Mesodermal cell (in vitro differentiated cells): ENCODE results near the gene KCNJ6.
"Not testable (repeated sequence)": the region's sequence is repeated elsewhere in the genome, so short reads cannot be mapped to it uniquely, and the experiment has no call there.

ENCODE experiments used
- H3K27ac ChIP-seq: 2 replicates; pipeline ENCODE4 v1.7.0; 2013; ENCODE audit warnings: mild to moderate bottlenecking, low read depth, low read length, moderate library complexity; ENCODE audit not compliant: severe bottlenecking
- H3K36me3 ChIP-seq: 2 replicates; pipeline ENCODE4 v1.7.1; 2013; ENCODE audit warnings: mild to moderate bottlenecking, low read length, moderate library complexity; ENCODE audit not compliant: control insufficient read depth, insufficient read depth
- H3K4me1 ChIP-seq: one replicate; pipeline ENCODE4 v1.7.1; 2013; ENCODE audit warnings: mild to moderate bottlenecking, low read length; ENCODE audit not compliant: insufficient read depth, control insufficient read depth, poor library complexity, severe bottlenecking
- H3K4me3 ChIP-seq: 2 replicates; pipeline ENCODE4 v1.7.0; 2013; ENCODE audit warnings: low read length, control low read depth, mild to moderate bottlenecking; ENCODE audit not compliant: insufficient read depth, poor library complexity, severe bottlenecking; ENCODE audit errors: extremely low read depth
- H3K9me3 ChIP-seq: 2 replicates; pipeline ENCODE4 v1.7.1; 2013; ENCODE audit warnings: mild to moderate bottlenecking, low read length, moderate library complexity; ENCODE audit not compliant: control insufficient read depth
- WGBS, 2 experiments: methylation state at CpG; one replicate each; pipeline ENCODE4 v1.1.5; 2013; ENCODE audit warnings: missing lambda C conversion rate in 2 of 2; ENCODE audit not compliant: insufficient coverage in 2 of 2; 5-methylcytosine and 5-hydroxymethylcytosine counted together

Gene KCNJ6

GRCh38 chr21:37645848-37646247 is 270.4 kb downstream of the KCNJ6 start:
- H3K4me3 ChIP-seq: no peak overlapping the region
- no peaks in the 10 kb centered on the region for H3K36me3 ChIP-seq
- H3K4me1 ChIP-seq: no peaks in the 10 kb centered on the region
- H3K27ac ChIP-seq: no peak overlapping the region
- no peaks in the 10 kb centered on the region for H3K9me3 ChIP-seq
- 100% methylated on average over 1 to 4 of the region's 6 CpGs for WGBS, 2 experiments

- Histone ChIP-seq H3K27ac (no peak overlapping the region), H3K4me1 (no peaks in the 10 kb centered on the region), H3K9me3 (no peaks in the 10 kb centered on the region), H3K36me3 (no peaks in the 10 kb centered on the region), H3K4me3 (no peak overlapping the region)
- 78 to 81% methylated on average over 3 to 4 of the region's 8 CpGs for WGBS, 2 experiments
These were observed 271.6 kb downstream of the KCNJ6 start for GRCh38 chr21:37644636-37645035.

- not testable (repeated sequence) for H3K9me3 ChIP-seq, H3K27ac ChIP-seq, H3K4me1 ChIP-seq, H3K4me3 ChIP-seq, H3K36me3 ChIP-seq
These were observed 272.4 kb downstream of the KCNJ6 start for GRCh38 chr21:37643862-37644261.

- Histone ChIP-seq H3K36me3 (no peaks in the 10 kb centered on the region), H3K27ac (no peak overlapping the region), H3K9me3 (no peaks in the 10 kb centered on the region), H3K4me1 (no peaks in the 10 kb centered on the region), H3K4me3 (no peak overlapping the region)
- WGBS, 2 experiments: 63 to 77% methylated on average over 3 of the region's 3 CpGs
These were observed 273.8 kb downstream of the KCNJ6 start for GRCh38 chr21:37642493-37642892.

GRCh38 chr21:37639756-37640155 is 276.5 kb downstream of the KCNJ6 start:
- H3K36me3 ChIP-seq: no peaks in the 10 kb centered on the region
- no peak overlapping the region for H3K4me3 ChIP-seq
- 71 to 83% methylated on average over 1 of the region's 2 CpGs for WGBS, 2 experiments
- no peaks in the 10 kb centered on the region for H3K9me3 ChIP-seq
- H3K27ac ChIP-seq: no peak overlapping the region
- H3K4me1 ChIP-seq: peaks cover 14% of the 10 kb centered on the region

GRCh38 chr21:37636152-37636860 is 280.0 kb downstream of the KCNJ6 start:
- Histone ChIP-seq H3K9me3 (no peaks in the 10 kb centered on the region), H3K36me3 (no peaks in the 10 kb centered on the region), H3K27ac (peak overlapping the region; percentile 43), H3K4me3 (no peak overlapping the region), H3K4me1 (peaks cover 14% of the 10 kb centered on the region)
- 86 to 89% methylated on average over 5 to 7 of the region's 8 CpGs for WGBS, 2 experiments

- 22 to 35% methylated on average over 8 to 9 of the region's 12 CpGs for WGBS, 2 experiments
- H3K36me3 ChIP-seq: no peaks in the 10 kb centered on the region
- peaks cover 7% of the 10 kb centered on the region for H3K4me1 ChIP-seq
- no peaks in the 10 kb centered on the region for H3K9me3 ChIP-seq
- H3K27ac ChIP-seq: no peak overlapping the region
- H3K4me3 ChIP-seq: no peak overlapping the region
These were observed 284.7 kb downstream of the KCNJ6 start for GRCh38 chr21:37631319-37632117.

GRCh38 chr21:37630872-37631271 is 285.4 kb downstream of the KCNJ6 start:
- Histone ChIP-seq H3K27ac (no peak overlapping the region), H3K4me3 (no peak overlapping the region), H3K36me3 (no peaks in the 10 kb centered on the region), H3K9me3 (no peaks in the 10 kb centered on the region), H3K4me1 (peaks cover under 1% of the 10 kb centered on the region)
- WGBS, 2 experiments: 80 to 83% methylated on average over 1 of the region's 2 CpGs

GRCh38 chr21:37628362-37628761 is 287.9 kb downstream of the KCNJ6 start:
- Histone ChIP-seq H3K4me3 (no peak overlapping the region), H3K36me3 (no peaks in the 10 kb centered on the region), H3K9me3 (no peaks in the 10 kb centered on the region), H3K4me1 (no peaks in the 10 kb centered on the region), H3K27ac (no peak overlapping the region)
- WGBS, 2 experiments: 100% methylated on average over 2 of the region's 3 CpGs

GRCh38 chr21:37627561-37627960 is 288.7 kb downstream of the KCNJ6 start:
- 67% methylated on average over 1 of the region's 2 CpGs; no CpG with 5 or more reads in 1 of the 2 experiments for WGBS, 2 experiments
- Histone ChIP-seq H3K9me3 (no peaks in the 10 kb centered on the region), H3K4me3 (no peak overlapping the region), H3K36me3 (no peaks in the 10 kb centered on the region), H3K27ac (no peak overlapping the region), H3K4me1 (no peaks in the 10 kb centered on the region)

- H3K4me3 ChIP-seq: no peak overlapping the region
- H3K27ac ChIP-seq: no peak overlapping the region
- H3K4me1 ChIP-seq: no peaks in the 10 kb centered on the region
- WGBS, 2 experiments: 80 to 100% methylated on average over 1 of the region's 4 CpGs
- H3K36me3 ChIP-seq: no peaks in the 10 kb centered on the region
- no peaks in the 10 kb centered on the region for H3K9me3 ChIP-seq
These were observed 289.2 kb downstream of the KCNJ6 start for GRCh38 chr21:37627074-37627473.
